Muscle of leg (tissue), 11 donors: ENCODE data around the gene RABL2A. TPM values are rescaled to one million over a fixed set of nuclear protein-coding genes. Genes with fewer than 3 reads are reported as not detected.
"Not testable (repeated sequence)": the region's sequence is repeated elsewhere in the genome, so short reads cannot be mapped to it uniquely, and the experiment has no call there.

Source experiments
- DNase-seq: peaks from one replicate; pipeline ENCODE4 v3.0.0; 2013
- H3K27ac ChIP-seq: one replicate; pipeline ENCODE4 v1.5.1; 2013; ENCODE audit warnings: mild to moderate bottlenecking, low read length, control low read depth
- H3K27me3 ChIP-seq: one replicate; pipeline ENCODE4 v1.6.1; 2013; ENCODE audit warnings: low read length; ENCODE audit not compliant: control insufficient read depth, insufficient read depth
- H3K36me3 ChIP-seq: one replicate; pipeline ENCODE4 v1.6.1; 2013; ENCODE audit warnings: low read length; ENCODE audit not compliant: control insufficient read depth, insufficient read depth
- H3K4me1 ChIP-seq: one replicate; pipeline ENCODE4 v1.6.1; 2013; ENCODE audit warnings: low read length; ENCODE audit not compliant: control insufficient read depth, insufficient read depth
- H3K4me3 ChIP-seq: one replicate; pipeline ENCODE4 v1.5.1; 2013; ENCODE audit warnings: low read length, control low read depth
- H3K9me3 ChIP-seq: replicated peaks from 2 replicates; pipeline ENCODE4 v1.6.1; 2013; ENCODE audit warnings: low read depth, low read length; ENCODE audit not compliant: control insufficient read depth
- WGBS: methylation state at CpG from one replicate; pipeline ENCODE4 v1.1.5; 2013; ENCODE audit warnings: missing lambda C conversion rate; ENCODE audit not compliant: insufficient coverage; 5-methylcytosine and 5-hydroxymethylcytosine counted together
- polyA plus RNA-seq, 8 donors: library from polyadenylated mRNA; unstranded; fragments of 120-200 nt; gene quantifications; one replicate each; pipeline versions ENCODE4 v1.2.1 to v1.2.3, GENCODE V29; 2013; ENCODE audit warnings: inconsistent platforms in 1 of 8, low replicate concordance in 1 of 8; ENCODE audit not compliant: insufficient read length in 8 of 8, insufficient read depth in 1 of 8
- total RNA-seq: library from RNA; stranded (reverse); fragments of 120-200 nt; gene quantifications from one replicate; pipeline ENCODE4 v1.2.4, GENCODE V29; 2013

The RABL2A gene
- total and polyA plus RNA-seq, 9 donors: 8.3 to 19.4 (median 15.2) TPM

DNA sequence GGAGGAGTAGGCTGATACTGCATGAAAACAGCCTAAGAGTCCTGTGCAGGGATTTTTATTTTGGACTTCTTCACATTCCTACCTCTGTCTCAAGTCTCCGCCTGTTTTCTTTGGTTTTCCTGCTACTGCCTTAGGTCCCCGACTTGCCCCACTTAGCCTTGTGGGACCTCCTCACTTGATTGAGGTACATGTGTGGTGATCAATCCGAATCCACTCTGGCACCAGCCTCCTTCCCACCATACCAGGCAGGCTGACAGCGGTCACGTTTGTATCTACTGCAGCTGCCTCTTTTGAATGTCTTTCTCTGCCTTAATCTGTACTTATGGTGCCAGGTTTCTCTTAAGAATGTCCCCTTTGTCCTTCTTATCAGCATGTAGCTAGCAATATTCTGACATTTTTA lies 22.4 kb upstream of the RABL2A start:
- H3K4me1 ChIP-seq, H3K27ac ChIP-seq, DNase-seq, H3K4me3 ChIP-seq, H3K27me3 ChIP-seq, H3K36me3 ChIP-seq, H3K9me3 ChIP-seq: not testable (repeated sequence)
- WGBS: no CpG with 5 or more reads among the region's 5 CpGs

DNA sequence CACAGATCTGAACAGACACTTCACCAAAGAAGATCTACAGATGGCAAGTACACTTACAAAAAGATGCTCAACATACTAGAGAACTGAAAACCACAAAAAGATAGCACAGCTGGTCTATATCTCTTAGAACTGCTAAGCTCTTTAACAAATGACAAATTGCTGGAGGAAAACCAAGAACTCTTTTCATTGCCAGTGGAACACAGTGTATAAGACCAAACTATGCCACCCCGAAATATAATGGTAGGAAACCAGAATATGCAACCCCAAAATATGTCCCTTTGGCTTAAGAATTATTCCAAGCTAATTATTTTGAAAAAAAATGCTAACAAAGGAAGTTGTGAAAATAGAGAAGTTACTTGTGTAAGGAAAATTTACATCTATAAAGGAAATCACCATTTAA lies 21.0 kb upstream of the RABL2A start:
- DNase-seq, H3K9me3 ChIP-seq, H3K27me3 ChIP-seq, H3K36me3 ChIP-seq, H3K4me1 ChIP-seq, H3K4me3 ChIP-seq, H3K27ac ChIP-seq: not testable (repeated sequence)
- WGBS: no CpG with 5 or more reads among the region's 1 CpG

DNA sequence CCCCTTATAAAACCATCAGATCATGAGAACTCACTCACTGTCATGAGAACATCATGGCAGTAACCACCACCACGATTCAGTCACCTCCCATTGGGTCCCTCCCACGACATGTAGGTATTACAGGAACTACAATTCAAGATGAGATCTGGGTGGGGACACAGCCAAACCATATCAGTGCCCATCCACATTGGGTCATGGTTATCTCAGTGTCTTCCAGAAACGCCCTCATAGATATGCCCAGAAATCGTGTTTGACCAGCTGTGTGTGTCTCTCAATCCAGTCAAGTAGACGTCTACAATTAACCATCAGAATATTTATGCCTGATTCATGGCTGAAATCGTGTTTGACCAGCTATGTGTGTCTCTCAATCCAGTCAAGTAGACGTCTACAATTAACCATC lies 17.2 kb upstream of the RABL2A start:
- DNase-seq, H3K27ac ChIP-seq, H3K4me3 ChIP-seq, H3K27me3 ChIP-seq, H3K9me3 ChIP-seq, H3K36me3 ChIP-seq, H3K4me1 ChIP-seq: not testable (repeated sequence)
- no CpG with 5 or more reads among the region's 7 CpGs for WGBS

DNA sequence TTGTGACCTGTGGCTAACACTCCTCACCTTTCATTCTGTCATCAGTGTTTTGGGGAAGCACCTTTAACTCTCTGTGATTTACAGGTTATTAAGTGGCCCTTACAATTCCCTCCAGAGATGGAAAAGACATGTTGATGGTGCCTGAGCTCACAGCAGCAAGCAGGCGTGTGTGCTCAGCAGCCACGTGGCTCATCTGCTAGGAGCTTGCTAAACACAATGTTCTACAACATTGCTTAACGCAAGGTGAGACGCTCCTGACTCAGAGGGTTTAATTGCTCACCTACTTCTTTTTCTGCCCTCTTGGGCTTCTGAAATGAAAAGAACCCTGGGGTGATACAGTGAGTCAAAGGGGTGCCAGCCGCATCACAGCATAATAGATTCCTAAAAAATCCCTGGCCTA lies 6.1 kb upstream of the RABL2A start:
- H3K27ac ChIP-seq, H3K36me3 ChIP-seq, H3K27me3 ChIP-seq, H3K9me3 ChIP-seq, H3K4me3 ChIP-seq, H3K4me1 ChIP-seq, DNase-seq: not testable (repeated sequence)
- 78% methylated on average over 2 of the region's 5 CpGs for WGBS

DNA sequence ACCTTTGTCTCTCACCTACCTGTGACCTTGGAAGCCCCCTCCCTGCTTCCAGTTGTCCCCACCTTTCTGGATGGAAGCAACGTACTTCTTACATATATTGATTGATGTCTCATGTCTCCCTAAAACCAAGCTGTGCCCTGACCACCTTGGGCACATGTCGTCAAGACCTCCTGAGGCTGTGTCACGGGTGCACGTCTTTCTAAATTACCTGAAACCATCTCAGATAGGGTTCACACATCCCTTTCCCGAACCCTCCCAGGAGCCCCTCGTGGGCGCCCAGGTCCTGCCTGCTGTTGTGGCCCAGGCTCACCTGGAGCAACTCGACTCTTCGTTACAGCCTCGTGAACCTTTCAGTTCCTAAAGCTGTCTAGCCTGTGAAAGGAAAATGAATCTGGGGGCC lies 1.2 kb upstream of the RABL2A start:
- H3K9me3 ChIP-seq, H3K27me3 ChIP-seq, H3K27ac ChIP-seq, DNase-seq, H3K4me3 ChIP-seq, H3K36me3 ChIP-seq, H3K4me1 ChIP-seq: not testable (repeated sequence)
- 78% methylated on average over 4 of the region's 10 CpGs for WGBS

DNA sequence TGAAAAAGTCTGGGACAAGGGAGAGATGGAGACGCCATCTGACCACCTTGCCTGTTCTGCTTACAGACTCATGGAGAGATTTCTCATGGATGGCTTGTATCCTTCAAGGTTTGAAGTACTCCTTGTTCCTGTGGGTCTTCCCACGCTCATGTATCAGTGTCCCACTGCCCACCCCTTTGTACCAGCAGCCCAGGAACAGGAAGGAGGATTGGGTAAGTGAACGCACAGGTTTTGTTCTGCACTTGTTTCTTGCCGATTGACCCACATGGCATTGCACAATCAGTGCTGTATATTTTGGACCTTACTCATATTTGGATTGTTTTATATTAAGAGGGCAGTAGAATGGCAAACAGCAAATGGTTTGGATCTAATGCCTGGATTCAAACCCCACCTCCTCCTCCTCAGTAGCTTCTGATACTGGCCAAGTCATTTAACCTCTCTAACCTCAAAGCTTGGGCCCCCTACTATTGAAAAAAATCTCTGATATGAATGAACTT lies 5.8 kb downstream of the RABL2A start:
- not testable (repeated sequence) for DNase-seq, H3K4me3 ChIP-seq, H3K4me1 ChIP-seq, H3K36me3 ChIP-seq, H3K9me3 ChIP-seq, H3K27ac ChIP-seq, H3K27me3 ChIP-seq
- WGBS: no CpG with 5 or more reads among the region's 4 CpGs

DNA sequence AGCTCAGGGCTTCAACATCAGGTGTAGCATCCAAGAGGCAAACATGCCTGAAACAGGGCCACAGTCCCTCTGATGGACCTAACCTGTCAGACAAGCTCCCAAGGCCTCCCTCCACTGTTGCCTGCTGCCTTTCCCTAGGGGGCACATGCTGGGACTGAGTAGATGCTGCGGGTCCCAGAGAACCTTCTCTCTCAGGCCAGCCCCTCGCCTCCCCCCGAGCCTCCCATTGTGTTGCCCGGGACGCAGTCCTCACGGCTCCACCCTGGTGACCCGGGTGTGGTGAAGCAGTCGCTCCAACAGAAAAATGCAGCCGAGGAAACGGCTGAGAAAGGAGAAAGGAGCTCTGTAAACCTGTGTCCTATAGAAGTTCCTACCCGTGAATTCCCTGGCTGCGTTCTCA lies 8.3 kb downstream of the RABL2A start:
- not testable (repeated sequence) for H3K27me3 ChIP-seq, H3K36me3 ChIP-seq, H3K4me3 ChIP-seq, H3K9me3 ChIP-seq, DNase-seq, H3K27ac ChIP-seq, H3K4me1 ChIP-seq
- WGBS: 72% methylated on average over 3 of the region's 12 CpGs

DNA sequence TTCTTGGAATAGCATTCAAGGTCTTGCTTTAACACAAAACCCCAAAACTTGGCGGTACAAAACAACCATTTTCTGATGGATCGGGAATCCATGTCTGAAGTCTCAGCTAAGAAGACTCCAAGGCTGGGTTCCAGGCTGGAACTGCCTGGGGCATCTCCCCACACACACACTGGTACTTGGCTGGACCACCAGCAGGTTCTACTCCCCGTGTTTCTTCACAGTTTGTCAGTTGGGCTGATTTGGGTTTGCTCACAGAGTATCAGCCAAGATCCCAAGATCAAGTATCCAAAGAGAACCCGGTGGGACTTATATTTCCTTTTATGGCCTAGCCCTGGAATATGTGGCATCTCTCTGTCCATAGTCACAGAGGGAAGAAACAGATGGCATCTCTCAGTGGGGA lies 9.2 kb downstream of the RABL2A start:
- H3K36me3 ChIP-seq, H3K27me3 ChIP-seq, H3K27ac ChIP-seq, H3K4me3 ChIP-seq, H3K9me3 ChIP-seq, DNase-seq, H3K4me1 ChIP-seq: not testable (repeated sequence)
- WGBS: no CpG with 5 or more reads among the region's 4 CpGs

DNA sequence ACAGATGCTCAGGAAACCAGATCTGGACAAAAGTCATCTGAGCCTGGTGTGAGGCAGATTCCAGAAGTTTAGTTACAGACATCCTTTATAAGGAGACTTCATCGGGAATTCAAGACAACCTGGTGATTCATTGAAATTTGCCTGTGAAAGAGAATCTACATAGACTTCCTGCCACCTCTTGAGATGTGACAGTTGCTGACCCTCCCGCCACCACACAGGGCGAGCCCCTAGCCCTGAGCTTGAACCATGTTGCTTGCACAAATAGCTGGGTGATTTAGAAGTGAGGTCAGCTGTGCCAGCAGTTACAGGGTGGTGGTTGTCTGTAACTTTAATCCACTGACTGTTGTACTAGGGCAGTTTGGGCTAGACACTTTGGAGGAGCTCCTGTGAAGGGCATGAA lies 11.0 kb downstream of the RABL2A start:
- H3K36me3 ChIP-seq, H3K4me3 ChIP-seq, DNase-seq, H3K4me1 ChIP-seq, H3K27me3 ChIP-seq, H3K9me3 ChIP-seq, H3K27ac ChIP-seq: not testable (repeated sequence)
- no CpG with 5 or more reads among the region's 3 CpGs for WGBS

DNA sequence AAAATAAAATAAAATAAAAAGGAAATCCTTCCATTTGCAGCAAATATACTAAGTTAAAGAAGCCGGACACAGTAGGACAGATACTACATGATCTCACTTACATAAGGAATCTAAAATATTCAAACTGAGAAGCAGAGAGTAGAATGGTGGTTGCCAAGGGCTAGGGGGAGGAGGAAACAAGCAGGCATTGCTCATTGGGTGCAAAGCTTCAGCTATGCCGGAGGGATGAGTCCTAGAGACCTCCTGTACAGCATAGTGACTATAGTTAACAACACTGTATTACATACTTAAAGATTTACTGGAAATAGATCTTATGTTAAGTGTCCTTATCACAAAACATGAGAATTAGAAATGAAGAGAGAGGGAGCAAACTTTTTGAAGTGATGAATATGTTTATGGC lies 19.2 kb downstream of the RABL2A start:
- no CpG with 5 or more reads among the region's 2 CpGs for WGBS
- H3K27ac ChIP-seq, H3K4me3 ChIP-seq, H3K27me3 ChIP-seq, H3K36me3 ChIP-seq, H3K4me1 ChIP-seq, DNase-seq, H3K9me3 ChIP-seq: not testable (repeated sequence)
